SU-DHL-6 (cell line): ENCODE measurements around the gene CYTH4.

Experiments
- CTCF ChIP-seq: fragments of 200-600 bp; sonication (generic); IDR thresholded peaks from one replicate; pipeline ENCODE4 v1.5.1; 2017; ENCODE audit warnings: antibody characterized with exemption, mild to moderate bottlenecking, low read length, moderate library complexity; ENCODE audit not compliant: insufficient read depth, poor library complexity, severe bottlenecking
- EZH2phosphoT487 ChIP-seq: fragments of 200-600 bp; sonication (generic), shearing (Covaris generic); conservative IDR thresholded peaks from 2 replicates; pipeline ENCODE4 v1.6.1; 2018; ENCODE audit warnings: mild to moderate bottlenecking, antibody characterized with exemption, low read length, moderate library complexity, mixed read lengths

- no peak for TF ChIP-seq CTCF
- TF ChIP-seq EZH2phosphoT487 = no peak
Observed at GRCh38 chr22:37313376-37314314, 31.3 kb downstream of the CYTH4 start.
